Right renal cortex interstitium (tissue), 3 donors: ENCODE measurements around the gene OSBPL2. TPM values are rescaled to one million over a fixed set of nuclear protein-coding genes. Genes with fewer than 3 reads are reported as not detected.

Source experiments
- DNase-seq, 3 donors: peaks; one replicate each; pipeline ENCODE4 v3.0.0-alpha.2; 2013; ENCODE audit warnings: low read depth in 3 of 3, low spot score in 2 of 3
- polyA plus RNA-seq, 3 donors: library from polyadenylated mRNA; unstranded; fragments of 120-200 nt; gene quantifications; one replicate each; pipeline ENCODE4 v1.2.1, GENCODE V29; 2013; ENCODE audit not compliant: insufficient read length in 3 of 3

OSBPL2 gene
- polyA plus RNA-seq, 3 donors: 27.8 to 31.3 (median 30.4) TPM

GRCh38 chr20:62219992-62220665 lies 18.2 kb upstream of the OSBPL2 start, which contains the start of gene HRH3:
HRH3 (minus strand) TSS chr20:62220278; CDS start chr20:62219970, 308 bp downstream.
- DNase-seq: peak in 1 of 3 donors; percentile 46

DNA sequence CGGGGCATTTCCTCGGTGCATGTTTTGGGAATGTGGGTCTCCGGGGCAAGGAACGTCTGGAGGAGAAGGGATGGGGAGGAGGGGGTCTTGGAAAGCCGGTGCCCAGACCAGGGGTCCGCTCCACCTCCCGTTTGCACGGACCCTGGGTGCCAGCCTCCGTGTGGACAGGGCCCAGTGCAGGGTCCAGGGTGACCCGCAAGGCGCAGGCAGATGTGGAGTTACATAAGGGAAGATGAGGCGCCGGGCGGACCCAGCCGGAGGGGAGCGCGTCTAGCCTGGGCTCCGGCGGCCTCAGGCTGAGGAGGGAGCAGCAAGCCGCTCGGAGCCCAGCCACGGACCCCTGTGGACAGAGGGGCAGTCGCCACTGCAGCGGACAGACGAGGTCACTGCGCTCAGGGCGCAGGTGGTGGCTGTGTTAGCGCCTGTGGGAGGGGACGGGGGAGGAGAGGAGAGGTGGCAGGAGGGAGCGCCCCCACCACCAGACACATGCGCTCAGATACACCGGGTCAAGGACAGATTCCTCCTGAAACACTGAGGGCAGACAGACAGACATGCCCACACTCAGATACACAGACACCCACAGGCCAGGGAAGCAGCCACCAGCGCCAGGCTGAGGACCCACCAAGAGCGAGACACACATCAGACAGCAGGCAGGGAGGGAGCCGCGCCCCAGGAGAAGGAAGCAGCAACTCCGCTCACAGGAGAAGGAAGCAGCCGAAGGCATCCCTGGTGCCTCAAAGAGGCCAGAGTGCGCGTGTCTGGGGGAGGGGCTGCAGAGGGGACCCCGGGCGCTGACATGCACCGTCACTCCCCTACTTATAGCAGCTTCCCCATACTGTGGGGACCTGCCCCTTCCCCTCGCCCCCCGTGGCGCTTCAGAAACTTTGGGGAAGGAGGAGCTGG lies 17.4 kb upstream of the OSBPL2 start:
- no peak for DNase-seq

GRCh38 chr20:62222266-62222850 lies 16.0 kb upstream of the OSBPL2 start:
- DNase-seq: no peak

GRCh38 chr20:62222972-62223371 lies 15.3 kb upstream of the OSBPL2 start:
- no peak for DNase-seq

GRCh38 chr20:62223571-62223970 lies 14.8 kb upstream of the OSBPL2 start:
- DNase-seq: no peak

- DNase-seq: no peak
These were observed 14.0 kb upstream of the OSBPL2 start for GRCh38 chr20:62224113-62224855.

GRCh38 chr20:62225026-62225425 lies 13.3 kb upstream of the OSBPL2 start:
- no peak for DNase-seq

DNA sequence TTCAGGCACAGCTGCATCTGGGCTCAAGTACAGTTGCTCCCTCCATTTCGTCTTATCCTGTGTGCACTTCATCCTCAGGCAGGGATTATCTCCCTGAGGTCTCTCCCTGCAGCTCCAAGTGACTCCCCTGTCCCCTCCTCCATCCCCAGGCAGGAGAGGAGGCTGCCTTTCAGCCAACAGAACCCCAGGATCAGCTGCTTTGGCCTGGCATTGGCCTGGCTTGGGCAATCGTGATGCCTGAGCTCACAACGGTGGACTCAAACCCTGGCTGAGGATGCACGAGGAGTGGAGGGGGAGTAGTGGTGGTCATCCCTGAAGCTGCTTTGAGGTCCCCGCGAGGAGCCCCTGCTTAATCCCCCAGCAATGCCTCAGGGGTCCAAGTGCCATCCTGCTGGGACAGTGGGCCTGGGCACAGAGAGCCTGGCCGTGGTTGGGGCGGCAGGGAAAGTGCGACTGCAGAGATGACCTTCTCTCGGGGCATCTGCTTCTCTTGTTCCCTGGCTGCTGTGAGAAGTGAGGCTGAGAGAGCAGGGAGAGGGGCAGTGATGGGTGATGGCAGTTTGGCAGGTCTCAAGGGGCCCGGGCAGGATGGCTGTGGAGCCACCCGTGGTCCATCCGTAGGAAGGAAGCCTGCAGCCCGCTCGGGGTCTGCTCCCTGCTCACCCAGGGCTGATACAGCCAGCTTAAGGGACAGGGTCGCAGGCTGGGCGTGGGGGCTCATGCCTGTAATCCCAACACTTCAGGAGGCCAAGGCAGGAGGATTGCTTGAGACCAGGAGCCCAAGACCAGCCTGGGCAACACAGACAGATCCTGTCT lies 12.3 kb upstream of the OSBPL2 start:
- no peak for DNase-seq

DNA sequence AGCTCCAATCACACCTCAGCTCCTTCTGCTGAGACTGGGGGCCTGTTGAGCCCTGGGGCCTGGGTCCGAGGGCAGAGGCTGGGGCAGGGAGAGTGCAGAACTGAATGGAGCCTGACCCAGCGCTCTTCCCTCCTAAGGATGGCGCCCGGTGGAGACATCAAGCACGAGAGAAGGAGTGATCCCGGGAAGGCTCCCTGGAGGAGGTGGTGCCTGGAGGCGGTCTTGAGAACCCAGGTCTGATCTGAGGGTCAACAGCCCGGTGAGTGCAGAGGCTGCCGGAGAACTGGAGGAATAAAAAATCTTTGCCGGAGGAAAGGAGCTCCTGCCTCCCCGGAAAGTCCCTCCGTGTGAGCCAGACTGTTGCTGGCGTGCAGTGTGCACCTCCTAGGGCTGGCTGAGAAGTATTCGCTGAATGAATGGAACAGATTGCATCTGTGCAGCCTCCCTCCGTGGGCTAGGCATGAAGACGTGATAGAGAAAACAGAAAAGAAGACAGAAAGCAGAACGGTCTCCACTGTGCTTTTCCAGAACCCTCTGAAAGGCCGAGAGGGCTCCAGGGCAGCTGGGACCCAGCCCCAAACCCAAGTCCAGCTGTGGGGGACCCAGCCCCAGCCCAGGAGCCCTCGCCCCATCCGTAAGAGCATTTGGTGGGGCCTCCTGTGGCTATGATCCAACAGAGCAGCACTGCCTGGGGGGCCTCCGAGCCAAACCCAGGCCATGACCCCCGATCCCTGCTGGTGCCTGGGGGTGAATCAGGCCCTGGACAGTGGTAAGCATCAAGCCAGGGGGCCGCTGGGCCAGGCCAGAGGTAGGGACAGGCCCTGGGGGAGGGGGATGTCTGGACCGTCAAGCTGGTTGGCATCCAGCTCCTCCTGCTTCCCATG lies 11.4 kb upstream of the OSBPL2 start:
- DNase-seq: no peak

DNA sequence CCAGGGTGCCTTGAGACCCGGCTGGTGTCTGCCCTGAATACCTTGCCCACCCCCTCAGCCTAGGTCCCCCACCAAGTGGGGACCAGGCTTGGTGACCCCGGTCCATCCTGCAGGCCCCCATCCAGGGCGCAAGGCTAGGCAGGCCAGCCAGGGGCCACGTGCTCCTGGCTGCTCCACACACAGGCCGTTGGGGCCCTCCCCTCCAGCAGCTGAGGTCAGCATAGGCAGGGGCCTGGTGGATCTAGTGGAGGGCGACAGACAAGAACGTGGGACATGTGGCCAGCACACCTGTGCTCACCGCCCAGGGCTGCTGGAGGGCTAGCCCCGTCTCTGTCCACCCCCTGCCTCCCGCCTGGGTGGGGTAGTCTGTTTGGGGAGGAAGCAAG lies 10.7 kb upstream of the OSBPL2 start:
- no peak for DNase-seq

GRCh38 chr20:62227977-62228958 lies 10.1 kb upstream of the OSBPL2 start:
- DNase-seq: no peak

- DNase-seq: no peak
These were observed 9.3 kb upstream of the OSBPL2 start for GRCh38 chr20:62228982-62229545.

DNA sequence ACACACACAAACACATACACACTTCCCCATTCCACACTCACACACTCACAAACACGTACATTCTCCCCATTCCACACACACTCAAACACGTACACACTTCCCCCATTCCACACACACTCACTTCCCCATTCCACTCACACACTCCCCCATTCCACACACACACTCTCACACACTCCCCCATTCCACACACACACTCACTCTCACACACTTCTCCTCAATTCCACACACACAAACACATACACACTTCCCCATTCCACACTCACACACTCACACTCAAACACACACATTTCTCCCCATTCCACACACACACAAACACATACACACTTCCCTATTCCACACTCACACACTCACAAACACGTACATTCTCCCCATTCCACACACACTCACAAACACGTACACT lies 8.7 kb upstream of the OSBPL2 start:
- DNase-seq: no peak

- DNase-seq: no peak
These were observed 8.0 kb upstream of the OSBPL2 start for GRCh38 chr20:62230276-62230675.

- no peak for DNase-seq
These were observed 7.6 kb upstream of the OSBPL2 start for GRCh38 chr20:62230696-62231095.

DNA sequence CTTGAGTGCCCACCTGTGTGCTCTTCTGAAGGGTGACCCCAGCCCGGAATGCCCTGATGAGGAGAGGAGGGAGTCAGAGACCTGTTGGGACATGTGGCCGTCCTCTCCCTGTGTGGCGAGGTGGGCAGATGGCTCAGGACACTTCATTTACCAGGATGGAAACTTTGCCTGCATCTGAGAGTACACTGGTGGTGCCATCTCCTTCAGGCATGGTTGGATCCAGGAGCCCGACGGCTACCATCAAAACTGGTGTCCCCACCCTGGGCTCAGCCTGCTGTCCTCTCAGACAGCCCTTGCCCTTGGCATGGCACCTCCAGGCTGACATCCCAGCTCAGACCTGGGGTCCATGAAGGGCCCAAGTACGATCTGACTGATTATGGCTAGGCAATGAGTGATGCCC lies 7.0 kb upstream of the OSBPL2 start:
- DNase-seq: no peak

- DNase-seq: no peak
These were observed 6.1 kb upstream of the OSBPL2 start for GRCh38 chr20:62232194-62232593.
